ENCODE data around the gene C4BPB. TPM values are rescaled to one million over a fixed set of nuclear protein-coding genes. Genes with fewer than 3 reads are reported as not detected.

Gene C4BPB
- total and polyA plus RNA-seq, 2 experiments from 2014 or later, result 13.5 to 16.8 TPM

- Histone ChIP-seq H3K4me3 (no peak overlapping the region), H4K20me1 (ENCODE audit: insufficient read depth, poor library complexity, severe bottlenecking) (no peaks in the 10 kb centered on the region), H3K79me2 (no peaks in the 10 kb centered on the region), H3K27ac (no peak overlapping the region), H3K4me2 (no peak overlapping the region), H3K9me2 (replicated peaks; ENCODE audit: insufficient read depth) (no peaks in the 10 kb centered on the region), H3K9me3 (ENCODE audit: low read depth) (no peaks in the 10 kb centered on the region), H2AFZ (no peak overlapping the region), H3K36me3 (replicated peaks; ENCODE audit: insufficient read depth, low read depth) (no peaks in the 10 kb centered on the region), H3K27me3 (no peaks in the 10 kb centered on the region), H3K4me1 (ENCODE audit: insufficient read depth) (no peaks in the 10 kb centered on the region)
- TF ChIP-seq CTCF (IDR thresholded peaks at IDR 0.05; ENCODE audit: poor library complexity) (no peak), EZH2phosphoT487 (IDR thresholded peaks at IDR 0.05; ENCODE audit: low read depth, severe bottlenecking, unreplicated experiment) (no peak), EZH2 (IDR thresholded peaks at IDR 0.05; ENCODE audit: borderline replicate concordance) (no peak)
- no peak for DNase-seq (ENCODE audit: low spot score)
- 99% methylated on average over 4 of the region's 4 CpGs for WGBS (ENCODE audit: low lambda C conversion rate, missing lambda C conversion rate)
These were observed 17.8 kb upstream of the C4BPB start for GRCh38 chr1:207070811-207071210.

GRCh38 chr1:207071426-207071825, 17.2 kb upstream of the C4BPB start:
- Histone ChIP-seq H2AFZ (no peak overlapping the region), H3K9me3 (ENCODE audit: low read depth) (no peaks in the 10 kb centered on the region), H3K79me2 (no peaks in the 10 kb centered on the region), H3K4me1 (ENCODE audit: insufficient read depth) (no peaks in the 10 kb centered on the region), H3K27ac (no peak overlapping the region), H3K9me2 (replicated peaks; ENCODE audit: insufficient read depth) (no peaks in the 10 kb centered on the region), H3K36me3 (replicated peaks; ENCODE audit: insufficient read depth, low read depth) (no peaks in the 10 kb centered on the region), H3K4me3 (no peak overlapping the region), H3K27me3 (no peaks in the 10 kb centered on the region), H3K4me2 (no peak overlapping the region), H4K20me1 (ENCODE audit: insufficient read depth, poor library complexity, severe bottlenecking) (no peaks in the 10 kb centered on the region)
- 92% methylated on average over 6 of the region's 6 CpGs for WGBS (ENCODE audit: low lambda C conversion rate, missing lambda C conversion rate)
- no peak for DNase-seq (ENCODE audit: low spot score)
- no peak for TF ChIP-seq CTCF (IDR thresholded peaks at IDR 0.05; ENCODE audit: poor library complexity)
- no peak for TF ChIP-seq EZH2phosphoT487 (IDR thresholded peaks at IDR 0.05; ENCODE audit: low read depth, severe bottlenecking, unreplicated experiment)
- no peak for TF ChIP-seq EZH2 (IDR thresholded peaks at IDR 0.05; ENCODE audit: borderline replicate concordance)

GRCh38 chr1:207072233-207072632, 16.4 kb upstream of the C4BPB start:
- WGBS (ENCODE audit: low lambda C conversion rate, missing lambda C conversion rate), result 91% methylated on average over 8 of the region's 8 CpGs
- no peak for DNase-seq (ENCODE audit: low spot score)
- H3K4me3 ChIP-seq, result no peak overlapping the region

More at GRCh38 chr1:207072233-207072632, 16.4 kb upstream of the C4BPB start:
- Histone ChIP-seq H3K27ac (no peak overlapping the region), H3K79me2 (no peaks in the 10 kb centered on the region), H3K27me3 (no peaks in the 10 kb centered on the region), H3K36me3 (replicated peaks; ENCODE audit: insufficient read depth, low read depth) (no peaks in the 10 kb centered on the region), H3K9me3 (ENCODE audit: low read depth) (no peaks in the 10 kb centered on the region), H3K4me2 (no peak overlapping the region), H3K4me1 (ENCODE audit: insufficient read depth) (no peaks in the 10 kb centered on the region), H3K9me2 (replicated peaks; ENCODE audit: insufficient read depth) (no peaks in the 10 kb centered on the region), H4K20me1 (ENCODE audit: insufficient read depth, poor library complexity, severe bottlenecking) (no peaks in the 10 kb centered on the region), H2AFZ (no peak overlapping the region)
- no peak for TF ChIP-seq EZH2phosphoT487 (IDR thresholded peaks at IDR 0.05; ENCODE audit: low read depth, severe bottlenecking, unreplicated experiment)
- no peak for TF ChIP-seq CTCF (IDR thresholded peaks at IDR 0.05; ENCODE audit: poor library complexity)
- no peak for TF ChIP-seq EZH2 (IDR thresholded peaks at IDR 0.05; ENCODE audit: borderline replicate concordance)
